HG03439 (cell line): Measurements from ENCODE around the gene TMEM175.
"Not testable (repeated sequence)": the region's sequence is repeated elsewhere in the genome, so short reads cannot be mapped to it uniquely, and the experiment has no call there.

Experiments
- ATAC-seq: cut with Tn5 transposase; IDR thresholded peaks from one replicate; pipeline ENCODE4 v1.9.1; 2021; ENCODE audit warnings: mild to moderate bottlenecking, moderate library complexity; ENCODE audit not compliant: unreplicated experiment

The TMEM175 gene

GRCh38 chr4:915041-915474 is 17.2 kb upstream of the TMEM175 start:
- no peak for ATAC-seq

- ATAC-seq: no peak
Observed at GRCh38 chr4:915595-915994, 16.7 kb upstream of the TMEM175 start.

GRCh38 chr4:917466-917865 is 14.8 kb upstream of the TMEM175 start:
- no peak for ATAC-seq

GRCh38 chr4:917992-918391 is 14.3 kb upstream of the TMEM175 start:
- ATAC-seq: no peak

GRCh38 chr4:918591-918990 is 13.7 kb upstream of the TMEM175 start:
- ATAC-seq: not testable (repeated sequence)

GRCh38 chr4:919004-919680 is 13.1 kb upstream of the TMEM175 start:
- not testable (repeated sequence) for ATAC-seq

GRCh38 chr4:921830-922331 is 10.4 kb upstream of the TMEM175 start:
- no peak for ATAC-seq

- peak; percentile 44 for ATAC-seq
Observed at GRCh38 chr4:924107-925096, 7.9 kb upstream of the TMEM175 start.

- ATAC-seq: no peak
Observed at GRCh38 chr4:925171-925570, 7.1 kb upstream of the TMEM175 start.

- no peak for ATAC-seq
Observed at GRCh38 chr4:925771-926500, 6.3 kb upstream of the TMEM175 start.

GRCh38 chr4:926538-926937 is 5.7 kb upstream of the TMEM175 start:
- ATAC-seq: no peak

- ATAC-seq: not testable (repeated sequence)
Observed at GRCh38 chr4:927566-927965, 4.7 kb upstream of the TMEM175 start.

- no peak for ATAC-seq
Observed at GRCh38 chr4:929096-929765, 3.0 kb upstream of the TMEM175 start.

- no peak for ATAC-seq
Observed at GRCh38 chr4:930028-930551, 2.2 kb upstream of the TMEM175 start.

- no peak for ATAC-seq
Observed at GRCh38 chr4:930827-931193, 1.4 kb upstream of the TMEM175 start.

- ATAC-seq: peak; percentile 12
Observed at GRCh38 chr4:931194-931959, 883 bp upstream of the TMEM175 start.

- ATAC-seq: peak; percentile 1
Observed at GRCh38 chr4:932713-933070, 432 bp downstream of the TMEM175 start.

GRCh38 chr4:939508-939907 is 7.2 kb downstream of the TMEM175 start:
- ATAC-seq: not testable (repeated sequence)

GRCh38 chr4:945274-946102 is 13.2 kb downstream of the TMEM175 start:
- no peak for ATAC-seq
